HCT116 (cell line): ENCODE results near the gene DONSON. TPM values are rescaled to one million over a fixed set of nuclear protein-coding genes. Genes with fewer than 3 reads are reported as not detected.

ENCODE experiments used
- ATAC-seq: fragments of 200-7000 bp; cut with Tn5 transposase; 2 replicates; pipeline ENCODE4 v1.9.1; 2020; ENCODE audit warnings: mild to moderate bottlenecking, moderate library complexity
- BruUV-seq: library from RNA; stranded (reverse); fragments of 400-500 nt; replicated peaks from 2 replicates; lab custom pipeline; 2021; lab: Mats Ljungman, UMichigan
- CTCF ChIA-PET: fragments of 300-600 bp; sonication (Branson Sonifier 250); formaldehyde crosslinking; loops from one replicate; lab custom pipeline; 2021; ENCODE audit warnings: antibody characterized with exemption; lab: Charles Lee
- POLR2A ChIA-PET: fragments of 300-600, 350-600 bp; sonication (Branson Sonifier 250); formaldehyde crosslinking; loops from one replicate; lab custom pipeline; 2021; ENCODE audit warnings: antibody characterized with exemption; lab: Charles Lee
- RAD21 ChIA-PET, 2 experiments: fragments of 300-600 bp; sonication (Branson Sonifier 250); formaldehyde crosslinking; loops; one replicate each; lab custom pipeline; 2023; ENCODE audit warnings: low total read pairs in 2 of 2; ENCODE audit not compliant: uncharacterized antibody in 2 of 2, unreplicated experiment in 2 of 2, low non-redundant PET in 1 of 2; lab: Charles Lee
- DNase-seq: peaks from one replicate; pipeline ENCODE4 v3.0.0-alpha.2; 2010; ENCODE audit warnings: low read depth, low spot score
- H2AFZ ChIP-seq: fragments of 200-600 bp; shearing (Covaris generic), sonication (generic); 2 replicates; pipeline ENCODE4 v1.6.1; 2017; ENCODE audit warnings: low read depth, mixed run types, mixed read lengths, antibody characterized with exemption, low read length; ENCODE audit not compliant: poor library complexity, severe bottlenecking
- H3K27ac ChIP-seq: 2 replicates; pipeline ENCODE4 v1.5.1; 2012; ENCODE audit warnings: low read depth, low read length
- H3K27me3 ChIP-seq: fragments of 200-600 bp; sonication (generic); 2 replicates; pipeline ENCODE4 v1.6.1; 2016; ENCODE audit warnings: mixed run types, low read length, mixed read lengths; ENCODE audit not compliant: insufficient read depth
- H3K36me3 ChIP-seq, 2 experiments: fragments of 200-500 bp in 1 of 2; fragments of 200-600 bp in 1 of 2; sonication (Bioruptor generic) in 1 of 2; sonication (generic) in 1 of 2; 2 replicates each; pipeline versions ENCODE4 v1.5.1 to v1.6.1; 2014 to 2016; ENCODE audit warnings: low read length in 2 of 2, inconsistent platforms in 1 of 2, mixed read lengths in 1 of 2, mixed run types in 1 of 2; ENCODE audit not compliant: insufficient read depth in 2 of 2, control insufficient read depth in 1 of 2
- H3K4me1 ChIP-seq, 2 experiments: fragments of 200-600 bp in 1 of 2; sonication (generic) in 1 of 2; 2 replicates each; pipeline versions ENCODE4 v1.5.1 to v1.6.1; 2012 to 2017; ENCODE audit warnings: low read length in 2 of 2, inconsistent platforms in 1 of 2, mild to moderate bottlenecking in 1 of 2, mixed read lengths in 1 of 2, mixed run types in 1 of 2, moderate library complexity in 1 of 2; ENCODE audit not compliant: insufficient read depth in 2 of 2, control insufficient read depth in 1 of 2
- H3K4me2 ChIP-seq: fragments of 200-600 bp; sonication (generic); 2 replicates; pipeline ENCODE4 v1.6.1; 2017; ENCODE audit warnings: mixed run types, low read length, mixed read lengths
- H3K4me3 ChIP-seq, 2 experiments: fragments of 200-600 bp in 1 of 2; sonication (generic) in 1 of 2; replicated peaks in 1 of 2; 2 replicates each; pipeline ENCODE4 v1.5.1; 2011 to 2016; ENCODE audit warnings: low read length in 2 of 2, control low read depth in 1 of 2, low read depth in 1 of 2, mild to moderate bottlenecking in 1 of 2, mixed read lengths in 1 of 2, mixed run types in 1 of 2
- H3K79me2 ChIP-seq: fragments of 200-600 bp; sonication (generic); 2 replicates; pipeline ENCODE4 v1.6.1; 2017; ENCODE audit warnings: mild to moderate bottlenecking, mixed run types, low read length, moderate library complexity, mixed read lengths; ENCODE audit not compliant: insufficient read depth
- H3K9ac ChIP-seq: fragments of 200-600 bp; sonication (generic); 2 replicates; pipeline ENCODE4 v1.6.1; 2016; ENCODE audit warnings: low read length, mixed read lengths
- H3K9me2 ChIP-seq: fragments of 200-600 bp; sonication (generic), shearing (Covaris generic); 2 replicates; pipeline ENCODE4 v1.6.1; 2017; ENCODE audit warnings: mixed run types, mild to moderate bottlenecking, moderate library complexity; ENCODE audit not compliant: insufficient read depth
- H3K9me3 ChIP-seq, 2 experiments: fragments of 200-500 bp in 1 of 2; fragments of 200-600 bp in 1 of 2; sonication (Bioruptor generic) in 1 of 2; sonication (generic) in 1 of 2; 2 replicates each; pipeline ENCODE4 v1.6.1; 2014 to 2017; ENCODE audit warnings: low read length in 2 of 2, mixed read lengths in 2 of 2, inconsistent platforms in 1 of 2, low read depth in 1 of 2, mild to moderate bottlenecking in 1 of 2, mixed run types in 1 of 2, moderate library complexity in 1 of 2; ENCODE audit not compliant: control insufficient read depth in 1 of 2, insufficient read depth in 1 of 2
- H4K20me1 ChIP-seq: fragments of 200-600 bp; sonication (generic), shearing (Covaris generic); 2 replicates; pipeline ENCODE4 v1.6.1; 2017; ENCODE audit warnings: mixed run types, mild to moderate bottlenecking, moderate library complexity; ENCODE audit not compliant: insufficient read depth
- ATF3 ChIP-seq: IDR thresholded peaks from 2 replicates; pipeline ENCODE4 v1.6.1; 2012
- CBX3 ChIP-seq: IDR thresholded peaks from 2 replicates; pipeline ENCODE4 v1.6.1; 2012; ENCODE audit warnings: low read depth
- CEBPB ChIP-seq: IDR thresholded peaks from 2 replicates; pipeline ENCODE4 v1.6.1; 2012; ENCODE audit warnings: low read depth
- EGR1 ChIP-seq: IDR thresholded peaks from 2 replicates; pipeline ENCODE4 v1.6.1; 2012; ENCODE audit warnings: low read depth
- EZH2 ChIP-seq: fragments of 200-600 bp; sonication (generic); IDR thresholded peaks from 2 replicates; pipeline ENCODE4 v1.6.1; 2017; ENCODE audit warnings: antibody characterized with exemption, mixed run types
- EZH2phosphoT487 ChIP-seq: fragments of 200-600 bp; IDR thresholded peaks from 2 replicates; pipeline ENCODE4 v1.6.1; 2018; ENCODE audit warnings: antibody characterized with exemption, borderline replicate concordance
- JUND ChIP-seq: IDR thresholded peaks from 2 replicates; pipeline ENCODE4 v1.6.1; 2012
- MAX ChIP-seq: IDR thresholded peaks from 2 replicates; pipeline ENCODE4 v1.6.1; 2012
- POLR2A ChIP-seq: IDR thresholded peaks from 2 replicates; pipeline ENCODE4 v1.7.0; 2011; ENCODE audit warnings: borderline replicate concordance; ENCODE audit not compliant: insufficient read depth, insufficient read length; ENCODE audit errors: extremely low read depth
- POLR2AphosphoS5 ChIP-seq: IDR thresholded peaks from 2 replicates; pipeline ENCODE4 v1.6.1; 2011; ENCODE audit warnings: mild to moderate bottlenecking, low read depth, low read length, moderate library complexity
- RAD21 ChIP-seq: IDR thresholded peaks from 2 replicates; pipeline ENCODE4 v1.6.1; 2012; ENCODE audit warnings: low read depth, mild to moderate bottlenecking
- REST ChIP-seq: IDR thresholded peaks from 2 replicates; pipeline ENCODE4 v1.6.1; 2012; ENCODE audit warnings: low read depth
- SIN3A ChIP-seq: IDR thresholded peaks from 2 replicates; pipeline ENCODE4 v1.6.1; 2012; ENCODE audit warnings: low read depth
- SP1 ChIP-seq: IDR thresholded peaks from 2 replicates; pipeline ENCODE4 v1.6.1; 2012; ENCODE audit warnings: low read depth
- SRF ChIP-seq: IDR thresholded peaks from 2 replicates; pipeline ENCODE4 v1.6.1; 2012; ENCODE audit warnings: low read depth
- TCF7L2 ChIP-seq: IDR thresholded peaks from 2 replicates; pipeline ENCODE4 v1.7.0; 2011; ENCODE audit warnings: borderline replicate concordance, inconsistent platforms; ENCODE audit not compliant: insufficient read depth, insufficient read length; ENCODE audit errors: extremely low read depth
- YY1 ChIP-seq: IDR thresholded peaks from 2 replicates; pipeline ENCODE4 v1.6.1; 2011; ENCODE audit warnings: low read length, low read depth, moderate library complexity, mild to moderate bottlenecking; ENCODE audit not compliant: insufficient replicate concordance; ENCODE audit errors: extremely low read depth
- ZBTB33 ChIP-seq: IDR thresholded peaks from 2 replicates; pipeline ENCODE4 v1.6.1; 2011; ENCODE audit warnings: mild to moderate bottlenecking, low read length, moderate library complexity; ENCODE audit not compliant: insufficient replicate concordance; ENCODE audit errors: extremely low read depth
- ZNF274 ChIP-seq: fragments of 200-500 bp; sonication (Bioruptor generic); IDR thresholded peaks from 2 replicates; pipeline ENCODE4 v1.6.1; 2014; ENCODE audit warnings: mild to moderate bottlenecking, low read depth, low read length, inconsistent platforms
- intact Hi-C: fragments of 100-400 bp; cut with micrococcal nuclease; formaldehyde crosslinking; loops from 2 replicates; pipeline ENCODE4 v1.10.0; 2022
- total RNA-seq: library from RNA; stranded (reverse); gene quantifications from one replicate; pipeline ENCODE4 v1.2.1, GENCODE V29; 2021; ENCODE audit not compliant: unreplicated experiment

Gene DONSON
- total RNA-seq, 1 experiment from 2014 or later: 31.7 TPM

- H3K27ac ChIP-seq: no peak overlapping the region
- H3K4me1 ChIP-seq: no peaks in the 10 kb centered on the region; a peak in 1 of 4 replicates
- H4K20me1 ChIP-seq: peaks cover 48% of the 10 kb centered on the region
- no peak overlapping the region for H3K4me2 ChIP-seq
- no peak overlapping the region for H3K4me3 ChIP-seq
- peaks cover 100% of the 10 kb centered on the region for H3K79me2 ChIP-seq
- no peaks in the 10 kb centered on the region for H3K9me2 ChIP-seq
- ChIA-PET RAD21 (no interaction called here), CTCF (no interaction called here), POLR2A (no interaction called here)
- no peaks in the 10 kb centered on the region for H3K9me3 ChIP-seq
- no peaks in the 10 kb centered on the region for H3K27me3 ChIP-seq
- TSS peak; percentile 6 for BruUV-seq
- H3K36me3 ChIP-seq: peaks cover 65 to 82% of the 10 kb centered on the region in 2 experiments
- DNase-seq (no peak), ATAC-seq (no peak)
- no peak overlapping the region for H3K9ac ChIP-seq
- H2AFZ ChIP-seq: no peak overlapping the region
- intact Hi-C loops: no loop called here
- TF ChIP-seq SP1 (no peak), SRF (no peak), EZH2 (no peak), ZNF274 (no peak), POLR2A (no peak), EGR1 (no peak), REST (no peak), CEBPB (no peak), SIN3A (no peak), MAX (no peak), JUND (no peak), ATF3 (no peak), POLR2AphosphoS5 (no peak), YY1 (no peak), RAD21 (no peak), TCF7L2 (no peak), ZBTB33 (no peak), EZH2phosphoT487 (no peak), CBX3 (no peak)
Measured at GRCh38 chr21:33549848-33550771, 38.4 kb downstream of the DONSON start.
